Tibial artery (tissue), 4 donors: ENCODE data around the gene TMEM231.
"Not testable (repeated sequence)": the region's sequence is repeated elsewhere in the genome, so short reads cannot be mapped to it uniquely, and the experiment has no call there.

Experiments used
- DNase-seq, 2 donors: peaks; one replicate each; pipeline ENCODE4 v3.0.0-alpha.2; 2019
- H3K27ac ChIP-seq, 2 donors: fragments of 200-600 bp; sonication (generic) in 1 of 2; 1 replicate in 1 of 2; 2 replicates in 1 of 2; pipeline ENCODE4 v1.5.1; 2018 to 2019; ENCODE audit warnings: mild to moderate bottlenecking in 1 of 2
- H3K27me3 ChIP-seq, 2 donors: fragments of 200-600 bp; sonication (generic) in 1 of 2; one replicate each; pipeline versions ENCODE4 v1.5.1 to v1.6.0; 2016 to 2019
- H3K36me3 ChIP-seq, 3 donors: fragments of 200-600 bp; sonication (generic) in 2 of 3; one replicate each; pipeline ENCODE4 v1.5.1; 2016 to 2019; ENCODE audit warnings: mild to moderate bottlenecking in 2 of 3
- H3K4me1 ChIP-seq, 4 donors: fragments of 200-600 bp; sonication (generic) in 2 of 4; 1 replicate in 3 of 4; 2 replicates in 1 of 4; pipeline ENCODE4 v1.5.1; 2016 to 2019
- H3K4me3 ChIP-seq, 2 donors: fragments of 200-600 bp; sonication (generic) in 1 of 2; 1 replicate in 1 of 2; 2 replicates in 1 of 2; pipeline ENCODE4 v1.5.1; 2018 to 2019; ENCODE audit warnings: mild to moderate bottlenecking in 2 of 2
- H3K9me3 ChIP-seq, 3 donors: fragments of 200-600 bp; sonication (generic) in 1 of 3; one replicate each; pipeline ENCODE4 v1.5.1; 2016 to 2019
- intact Hi-C: fragments of 100-400 bp; cut with DNase I; formaldehyde crosslinking; loops from one replicate; pipeline ENCODE4 v1.15.0; 2023; ENCODE audit warnings: low total_unique reads
- TF ChIP-seq, protein P1 (sequence below), 2 experiments: fragments of 200-600 bp in 1 of 2; fragments of 450-650 bp in 1 of 2; IDR thresholded peaks; one replicate each; pipeline ENCODE4 v1.5.1; 2017 to 2019; ENCODE audit warnings: antibody characterized with exemption in 2 of 2, mild to moderate bottlenecking in 1 of 2, moderate library complexity in 1 of 2

TMEM231 gene

DNA sequence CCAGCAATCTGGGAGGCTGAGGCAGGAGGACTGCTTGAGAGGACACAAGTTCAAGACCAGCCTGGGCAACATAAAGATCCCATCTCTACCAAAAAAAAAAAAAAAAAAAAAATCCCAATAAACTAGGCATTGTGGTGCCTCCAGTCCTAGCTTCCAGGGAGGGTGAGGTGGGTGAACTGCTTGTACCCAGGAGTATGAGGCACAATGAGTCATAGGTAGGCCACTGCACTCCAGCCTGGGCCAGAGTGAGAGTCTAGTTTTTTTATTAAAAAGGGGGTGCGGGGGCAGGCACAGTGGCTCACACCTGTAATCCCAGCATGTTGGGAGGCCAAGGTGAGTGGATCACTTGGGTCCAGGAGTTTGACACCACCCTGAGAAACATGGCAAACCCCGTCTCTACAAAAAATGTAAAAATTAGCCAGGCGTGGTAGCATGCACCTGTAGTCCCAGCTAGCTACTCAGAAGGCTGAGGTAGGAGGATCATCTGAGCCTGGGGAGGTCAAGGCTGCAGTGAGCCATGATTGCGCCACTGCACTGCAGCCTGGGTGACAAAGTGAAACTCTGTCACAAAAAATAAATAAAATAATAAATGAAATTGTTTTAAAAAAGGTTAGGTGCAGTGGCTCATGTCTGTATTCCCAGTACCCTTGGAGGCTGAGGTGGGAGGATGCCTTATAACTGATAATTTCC is 53.0 kb downstream of the TMEM231 start:
- Histone ChIP-seq H3K4me1 (peaks cover 0 to 30% (median 7%) of the 10 kb centered on the region in 4 donors), H3K36me3 (no peaks in the 10 kb centered on the region), H3K27ac (no peak overlapping the region), H3K9me3 (no peaks in the 10 kb centered on the region), H3K27me3 (no peaks in the 10 kb centered on the region), H3K4me3 (no peak overlapping the region)
- intact Hi-C loops, result no loop called here
- no peak for DNase-seq
- TF ChIP-seq, protein P1, sequence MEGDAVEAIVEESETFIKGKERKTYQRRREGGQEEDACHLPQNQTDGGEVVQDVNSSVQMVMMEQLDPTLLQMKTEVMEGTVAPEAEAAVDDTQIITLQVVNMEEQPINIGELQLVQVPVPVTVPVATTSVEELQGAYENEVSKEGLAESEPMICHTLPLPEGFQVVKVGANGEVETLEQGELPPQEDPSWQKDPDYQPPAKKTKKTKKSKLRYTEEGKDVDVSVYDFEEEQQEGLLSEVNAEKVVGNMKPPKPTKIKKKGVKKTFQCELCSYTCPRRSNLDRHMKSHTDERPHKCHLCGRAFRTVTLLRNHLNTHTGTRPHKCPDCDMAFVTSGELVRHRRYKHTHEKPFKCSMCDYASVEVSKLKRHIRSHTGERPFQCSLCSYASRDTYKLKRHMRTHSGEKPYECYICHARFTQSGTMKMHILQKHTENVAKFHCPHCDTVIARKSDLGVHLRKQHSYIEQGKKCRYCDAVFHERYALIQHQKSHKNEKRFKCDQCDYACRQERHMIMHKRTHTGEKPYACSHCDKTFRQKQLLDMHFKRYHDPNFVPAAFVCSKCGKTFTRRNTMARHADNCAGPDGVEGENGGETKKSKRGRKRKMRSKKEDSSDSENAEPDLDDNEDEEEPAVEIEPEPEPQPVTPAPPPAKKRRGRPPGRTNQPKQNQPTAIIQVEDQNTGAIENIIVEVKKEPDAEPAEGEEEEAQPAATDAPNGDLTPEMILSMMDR (IDR thresholded peaks at IDR 0.05), result no peak

DNA sequence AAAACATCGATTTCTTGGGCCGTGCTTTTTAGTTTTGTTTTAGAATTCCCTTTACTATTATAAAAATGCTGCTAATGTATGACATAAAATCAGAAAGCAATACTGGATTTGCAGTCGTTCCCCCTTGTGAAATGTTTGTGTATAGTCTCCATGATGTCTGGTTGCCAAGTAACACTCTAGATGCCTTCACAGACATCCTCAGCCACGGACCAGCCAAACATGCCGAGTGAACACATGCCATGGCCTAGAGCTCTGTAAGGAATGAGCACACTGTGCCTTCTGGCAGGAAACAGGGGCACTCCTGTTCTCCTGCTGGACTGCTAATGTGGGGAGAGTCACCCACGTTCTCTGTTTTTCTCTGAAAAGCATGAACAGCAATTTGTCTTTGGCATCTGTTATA is 54.2 kb downstream of the TMEM231 start:
- intact Hi-C loops, H3K36me3 ChIP-seq, H3K9me3 ChIP-seq, H3K27me3 ChIP-seq, H3K4me3 ChIP-seq: not testable (repeated sequence)
- peak overlapping the region; percentile 58 to 62 for H3K27ac ChIP-seq
- H3K4me1 ChIP-seq, result peaks cover 0 to 34% (median 7%) of the 10 kb centered on the region in 4 donors
- peak in 1 of 2 donors; percentile 80 for DNase-seq

DNA sequence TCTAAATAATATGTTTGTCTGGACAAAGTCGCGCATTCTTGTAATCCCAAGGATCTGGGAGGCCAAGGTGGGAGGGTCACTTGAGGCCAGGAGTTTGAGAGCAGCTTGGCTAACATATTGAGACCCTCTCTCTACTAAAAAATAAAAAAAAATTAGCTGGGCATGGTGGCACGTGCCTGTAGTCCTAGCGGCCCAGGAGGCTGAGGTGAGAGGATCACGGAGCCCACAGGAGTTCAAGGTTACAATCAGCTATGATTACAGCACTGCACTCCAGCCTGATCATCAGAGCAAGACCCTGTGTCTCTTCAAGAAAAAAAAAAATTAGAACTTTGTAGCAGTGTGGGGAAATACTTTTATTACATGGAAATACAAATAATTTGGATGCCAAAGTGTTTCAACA is 54.7 kb downstream of the TMEM231 start:
- Histone ChIP-seq H3K4me1 (peaks cover 0 to 34% (median 7%) of the 10 kb centered on the region in 4 donors), H3K36me3 (no peaks in the 10 kb centered on the region), H3K9me3 (no peaks in the 10 kb centered on the region), H3K27me3 (no peaks in the 10 kb centered on the region), H3K27ac (peak overlapping the region; percentile 58 to 62), H3K4me3 (no peak overlapping the region)
- TF ChIP-seq, protein P1 (IDR thresholded peaks at IDR 0.05), result no peak
- intact Hi-C loops, result no loop called here
- DNase-seq, result no peak

DNA sequence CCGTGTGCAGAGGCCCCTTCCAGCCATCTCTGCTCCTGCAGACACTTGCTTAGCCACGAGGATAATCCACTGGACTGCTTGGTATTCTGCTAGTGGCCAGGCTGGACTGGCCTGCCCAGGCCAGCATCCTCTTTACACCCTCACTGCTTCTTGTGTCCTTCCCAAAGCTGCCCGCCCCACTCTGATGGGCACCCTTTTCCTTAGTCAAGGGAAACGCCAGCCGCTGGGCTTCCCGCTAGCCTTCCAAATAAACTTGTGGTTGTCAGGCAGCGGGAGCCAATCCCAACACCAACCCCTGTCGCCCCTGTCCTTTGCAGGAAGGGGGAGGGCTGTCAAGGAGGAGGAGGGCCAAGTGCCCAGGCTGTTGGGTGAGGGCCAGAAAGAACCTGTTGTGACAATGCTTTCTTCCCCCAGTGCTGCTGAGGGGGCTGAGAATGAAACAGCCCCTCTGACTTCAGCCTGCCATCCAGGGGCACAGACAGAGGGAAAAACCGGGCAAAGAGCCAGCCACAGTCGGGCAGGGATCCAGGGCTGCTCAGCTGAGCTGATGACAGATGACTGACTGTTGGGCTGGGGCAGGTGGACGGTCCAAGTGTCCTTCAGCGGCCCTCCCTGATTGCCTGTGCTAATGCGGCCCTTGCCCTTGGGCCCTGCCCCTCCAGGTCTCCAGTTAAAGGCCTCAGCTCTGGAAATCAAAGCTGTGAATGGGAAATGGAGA is 57.3 kb downstream of the TMEM231 start:
- Histone ChIP-seq H3K27ac (peak overlapping the region; percentile 62 to 65), H3K4me1 (peaks cover 0 to 51% (median 20%) of the 10 kb centered on the region in 4 donors)
- H3K36me3 ChIP-seq, H3K4me3 ChIP-seq, H3K9me3 ChIP-seq, intact Hi-C loops, H3K27me3 ChIP-seq: not testable (repeated sequence)
- DNase-seq, result peak in 1 of 2 donors; percentile 78

DNA sequence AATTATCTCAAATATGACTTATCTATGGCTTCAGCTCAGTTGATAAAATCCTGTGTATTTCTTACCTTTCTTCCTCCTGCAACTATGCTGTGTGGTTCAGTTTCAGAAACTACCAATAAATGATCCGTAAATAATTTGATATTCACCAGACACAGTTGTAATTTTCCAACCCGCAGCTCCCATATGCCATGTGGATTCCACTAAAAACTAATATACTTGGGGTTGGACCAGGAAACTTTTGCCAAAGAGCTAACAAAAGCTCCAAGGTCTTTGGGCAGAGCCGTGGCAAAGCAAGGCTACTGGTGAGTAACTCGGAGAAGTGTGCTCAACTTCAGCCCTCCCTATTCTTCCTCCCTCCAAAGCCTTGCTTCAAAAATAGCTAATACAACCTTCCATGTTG is 58.5 kb downstream of the TMEM231 start:
- H3K36me3 ChIP-seq, result no peaks in the 10 kb centered on the region
- TF ChIP-seq, protein P1 (IDR thresholded peaks at IDR 0.05), result no peak
- peaks cover 0 to 53% (median 20%) of the 10 kb centered on the region in 4 donors for H3K4me1 ChIP-seq
- no peak overlapping the region for H3K4me3 ChIP-seq
- DNase-seq, result no peak
- peak overlapping the region; percentile 25 to 62 for H3K27ac ChIP-seq
- no peaks in the 10 kb centered on the region for H3K9me3 ChIP-seq
- H3K27me3 ChIP-seq, result no peaks in the 10 kb centered on the region
- intact Hi-C loops, result no loop called here

DNA sequence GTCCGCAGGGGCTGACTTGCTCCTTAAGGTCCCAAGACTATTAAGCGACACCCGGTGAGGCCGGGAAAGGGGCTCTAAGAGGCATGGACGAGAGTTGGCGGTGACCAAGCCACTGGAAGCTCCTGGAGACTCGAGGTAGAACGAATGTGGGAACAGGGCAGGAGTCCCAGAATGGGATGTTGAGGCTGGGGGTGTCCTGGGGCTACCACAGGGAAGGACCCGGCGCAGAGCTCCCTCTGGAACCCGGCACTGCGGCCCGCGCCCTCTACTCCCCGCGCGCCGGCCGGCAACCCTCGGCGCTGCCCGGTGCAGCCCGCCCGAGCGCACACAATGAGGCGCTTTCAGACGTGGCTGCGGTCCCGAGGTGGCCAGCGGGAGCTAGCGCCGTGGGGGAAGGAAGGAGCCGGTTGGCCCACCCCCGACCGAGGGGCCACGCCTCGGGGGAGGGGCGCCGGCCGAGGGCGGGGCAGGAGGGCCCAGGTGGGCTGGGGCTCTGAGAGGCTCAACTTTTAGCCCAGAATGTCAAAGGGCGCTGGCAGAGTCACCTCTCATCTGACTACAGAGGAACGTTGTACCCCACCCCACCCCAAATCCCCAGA is 60.9 kb downstream of the TMEM231 start, which contains the start of gene CHST6:
TSS of gene CHST6 (minus strand) at position 366 of the 599 bp plus-strand sequence. CDS start 15,613 bp downstream, outside the sequence.
- Histone ChIP-seq H3K27me3 (no peaks in the 10 kb centered on the region), H3K36me3 (no peaks in the 10 kb centered on the region), H3K4me1 (peaks cover 0 to 39% (median 19%) of the 10 kb centered on the region in 4 donors), H3K27ac (peak within 1 kb of the TSS; percentile 42 to 56), H3K4me3 (peak within 1 kb of the TSS; percentile 46 to 57), H3K9me3 (no peaks in the 10 kb centered on the region)
- DNase-seq, result no peak
- TF ChIP-seq, protein P1 (IDR thresholded peaks at IDR 0.05), result no peak
- intact Hi-C loops, result no loop called here
